Mesothelial cell of epicardium (in vitro differentiated cells): ENCODE data around the gene C1orf87. TPM values are rescaled to one million over a fixed set of nuclear protein-coding genes. Genes with fewer than 3 reads are reported as not detected.
A peak's percentile ranks its signal among the peaks of the same experiment; 100 is the strongest.

ENCODE experiments used
- DNase-seq, 2 experiments: peaks; one replicate each; pipeline ENCODE4 v3.0.0; 2021; ENCODE audit warnings: low spot score in 2 of 2; ENCODE audit not compliant: unreplicated experiment in 2 of 2
- H3K27ac Mint-ChIP-seq: 2 replicates; pipeline ENCODE4 v1.8.0; 2021; ENCODE audit warnings: mixed read lengths
- H3K27me3 Mint-ChIP-seq: 2 replicates; pipeline ENCODE4 v1.8.0; 2021; ENCODE audit warnings: low read depth, mixed read lengths
- H3K36me3 Mint-ChIP-seq: 2 replicates; pipeline ENCODE4 v1.8.0; 2021; ENCODE audit warnings: mixed read lengths
- H3K4me1 Mint-ChIP-seq: 2 replicates; pipeline ENCODE4 v1.8.0; 2021; ENCODE audit warnings: mixed read lengths
- H3K4me3 Mint-ChIP-seq: 2 replicates; pipeline ENCODE4 v1.8.0; 2021; ENCODE audit warnings: mild to moderate bottlenecking, moderate library complexity, mixed read lengths
- H3K9me3 Mint-ChIP-seq: 2 replicates; pipeline ENCODE4 v1.8.0; 2021; ENCODE audit warnings: mixed read lengths
- CTCF ChIP-seq: fragments of 200-600 bp; sonication (generic); IDR thresholded peaks from one replicate; pipeline ENCODE4 v1.5.0; 2021; ENCODE audit warnings: antibody characterized with exemption; ENCODE audit not compliant: unreplicated experiment
- total RNA-seq: library from RNA; stranded (reverse); gene quantifications from 3 replicates; pipeline ENCODE4 v1.2.1, GENCODE V29; 2021

C1orf87 gene
- total RNA-seq, 1 donor from 2014 or later, result not detected

DNA sequence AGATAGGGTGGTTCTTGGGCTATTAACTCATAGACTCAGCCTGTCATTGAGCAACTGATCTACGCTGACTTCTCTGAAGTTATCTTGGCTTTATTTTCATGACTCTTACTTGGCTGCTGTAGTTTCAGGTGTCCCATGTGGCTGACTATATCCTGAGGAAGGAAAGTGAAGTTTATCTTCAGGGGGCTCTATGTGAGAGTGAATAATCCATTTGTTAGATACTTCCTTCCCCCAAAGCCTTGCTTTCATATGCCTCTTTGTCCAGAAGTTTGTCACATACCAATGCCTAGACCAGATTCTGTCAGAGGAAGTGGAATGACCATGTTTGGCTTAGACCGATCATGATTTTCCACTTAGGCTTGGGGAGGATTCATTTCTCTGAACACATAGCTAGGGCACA is 27.9 kb upstream of the C1orf87 start:
- H3K27ac Mint-ChIP-seq, result no peak overlapping the region
- TF ChIP-seq CTCF, result no peak
- H3K4me3 Mint-ChIP-seq, result no peak overlapping the region
- H3K36me3 Mint-ChIP-seq, result no peaks in the 10 kb centered on the region
- H3K9me3 Mint-ChIP-seq, result peaks cover 10% of the 10 kb centered on the region
- no peaks in the 10 kb centered on the region for H3K4me1 Mint-ChIP-seq
- DNase-seq, result no peak
- peaks cover 51% of the 10 kb centered on the region for H3K27me3 Mint-ChIP-seq

- H3K4me1 Mint-ChIP-seq, result no peaks in the 10 kb centered on the region
- TF ChIP-seq CTCF, result no peak
- H3K27me3 Mint-ChIP-seq, result peaks cover 43% of the 10 kb centered on the region
- H3K27ac Mint-ChIP-seq, result no peak overlapping the region
- DNase-seq, result no peak
- H3K4me3 Mint-ChIP-seq, result no peak overlapping the region
- H3K36me3 Mint-ChIP-seq, result no peaks in the 10 kb centered on the region
- H3K9me3 Mint-ChIP-seq, result peaks cover 7% of the 10 kb centered on the region
These were observed 17.7 kb upstream of the C1orf87 start for GRCh38 chr1:60091195-60091715.

DNA sequence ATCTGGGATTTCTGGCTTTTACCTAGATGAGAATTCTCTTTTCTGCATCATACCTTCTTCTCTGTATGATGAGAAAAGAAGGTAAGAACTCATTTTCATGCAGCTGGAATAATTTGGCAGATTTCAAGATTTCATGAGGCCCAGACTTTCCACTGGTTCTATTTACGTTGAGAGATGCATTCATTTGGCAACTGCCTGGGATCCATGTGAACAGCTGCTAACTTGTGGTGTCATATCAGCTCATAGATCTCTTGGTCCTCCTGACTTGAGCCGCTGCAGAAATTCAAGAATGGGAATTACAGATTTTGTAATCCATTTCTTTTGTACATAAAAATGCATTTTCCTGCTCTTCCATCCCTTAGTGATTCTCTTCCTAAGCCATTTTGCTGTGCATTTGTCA is 17.1 kb upstream of the C1orf87 start:
- Mint-ChIP-seq H3K9me3 (peaks cover 3% of the 10 kb centered on the region), H3K4me1 (no peaks in the 10 kb centered on the region), H3K27me3 (peaks cover 39% of the 10 kb centered on the region), H3K27ac (no peak overlapping the region), H3K4me3 (no peak overlapping the region), H3K36me3 (no peaks in the 10 kb centered on the region)
- no peak for DNase-seq
- no peak for TF ChIP-seq CTCF

DNA sequence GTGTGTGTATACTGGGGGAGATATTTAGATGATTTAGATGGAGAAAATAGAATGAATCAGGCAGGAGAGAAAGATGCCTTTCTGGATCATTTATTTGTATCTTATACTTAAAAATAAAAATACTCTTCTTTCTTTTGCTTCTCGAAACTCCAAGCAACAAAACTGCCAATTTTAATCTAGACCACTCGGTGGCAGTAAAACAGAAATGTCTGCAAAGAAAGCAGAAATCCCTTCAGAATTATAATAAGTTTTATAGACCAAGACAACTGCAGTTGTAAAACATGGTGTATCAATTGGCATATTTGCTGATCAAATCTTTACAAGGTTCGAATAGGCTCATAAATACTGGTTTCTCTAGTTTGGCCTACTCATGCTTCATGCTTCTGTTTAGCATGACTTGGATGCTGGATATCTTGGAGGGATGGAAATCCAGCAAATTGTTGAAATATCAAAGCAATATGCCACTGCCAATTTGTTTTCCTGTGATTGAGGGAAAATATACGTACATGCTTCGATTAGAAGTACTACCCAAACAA is 15.1 kb upstream of the C1orf87 start:
- H3K9me3 Mint-ChIP-seq, result no peaks in the 10 kb centered on the region
- no peak overlapping the region for H3K4me3 Mint-ChIP-seq
- H3K36me3 Mint-ChIP-seq, result no peaks in the 10 kb centered on the region
- H3K27ac Mint-ChIP-seq, result no peak overlapping the region
- peak; percentile 28 for TF ChIP-seq CTCF
- H3K27me3 Mint-ChIP-seq, result peaks cover 38% of the 10 kb centered on the region
- no peak for DNase-seq
- no peaks in the 10 kb centered on the region for H3K4me1 Mint-ChIP-seq

DNA sequence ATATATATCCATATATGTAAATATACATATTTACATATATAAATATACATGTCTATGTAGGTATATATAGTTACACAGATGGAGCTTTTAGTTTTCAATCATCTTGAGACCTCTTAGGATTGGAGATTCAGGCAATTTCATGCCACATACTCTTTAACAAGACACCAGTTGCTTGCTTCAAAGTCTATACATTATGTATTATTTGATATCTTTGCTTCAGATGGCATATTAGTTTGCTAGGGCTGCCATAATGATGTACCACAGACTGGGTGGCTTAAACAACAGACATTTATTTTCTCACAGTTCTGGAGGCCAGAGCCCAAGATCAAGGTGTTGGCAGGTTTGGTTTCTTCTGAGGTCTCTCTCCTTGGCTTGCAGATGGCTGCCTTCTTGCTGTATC is 14.1 kb upstream of the C1orf87 start:
- H3K27me3 Mint-ChIP-seq, result peaks cover 31% of the 10 kb centered on the region

More for the DNA sequence above, 14.1 kb upstream of the C1orf87 start:
- Mint-ChIP-seq H3K4me3 (no peak overlapping the region), H3K4me1 (no peaks in the 10 kb centered on the region), H3K27ac (no peak overlapping the region), H3K36me3 (no peaks in the 10 kb centered on the region), H3K9me3 (no peaks in the 10 kb centered on the region)
- TF ChIP-seq CTCF, result no peak
- DNase-seq, result no peak
